GM19025 (cell line): Measurements from ENCODE around the gene ANKRD34A.

Experiments
- ATAC-seq: cut with Tn5 transposase; IDR thresholded peaks from one replicate; pipeline ENCODE4 v1.9.1; 2021; ENCODE audit warnings: mild to moderate bottlenecking, low read depth, moderate library complexity; ENCODE audit not compliant: unreplicated experiment

The ANKRD34A gene

GRCh38 chr1:145991735-145992412, 27.5 kb upstream of the ANKRD34A start:
- ATAC-seq: no peak

GRCh38 chr1:145990249-145990855, 26.0 kb upstream of the ANKRD34A start:
- no peak for ATAC-seq

GRCh38 chr1:145988773-145989172, 24.4 kb upstream of the ANKRD34A start:
- no peak for ATAC-seq

GRCh38 chr1:145987926-145988325, 23.6 kb upstream of the ANKRD34A start:
- no peak for ATAC-seq

- ATAC-seq: no peak
Observed at GRCh38 chr1:145986551-145986950, 22.2 kb upstream of the ANKRD34A start.

- ATAC-seq: no peak
Observed at GRCh38 chr1:145985502-145986439, 21.4 kb upstream of the ANKRD34A start.

- no peak for ATAC-seq
Observed at GRCh38 chr1:145985129-145985501, 20.7 kb upstream of the ANKRD34A start.

GRCh38 chr1:145983960-145984830, 19.8 kb upstream of the ANKRD34A start:
- no peak for ATAC-seq

GRCh38 chr1:145983206-145983675, 18.9 kb upstream of the ANKRD34A start:
- no peak for ATAC-seq

- ATAC-seq: no peak
Observed at GRCh38 chr1:145982010-145982723, 17.8 kb upstream of the ANKRD34A start.

- ATAC-seq: no peak
Observed at GRCh38 chr1:145980457-145980994, 16.2 kb upstream of the ANKRD34A start.

- peak; percentile 34 for ATAC-seq
Observed at GRCh38 chr1:145979746-145980456, 15.5 kb upstream of the ANKRD34A start.

GRCh38 chr1:145978854-145979745, 14.7 kb upstream of the ANKRD34A start:
- peak; percentile 83 for ATAC-seq

- ATAC-seq: no peak
Observed at GRCh38 chr1:145978471-145978853, 14.1 kb upstream of the ANKRD34A start.

- no peak for ATAC-seq
Observed at GRCh38 chr1:145977486-145978470, 13.4 kb upstream of the ANKRD34A start.

GRCh38 chr1:145977016-145977415, 12.6 kb upstream of the ANKRD34A start:
- ATAC-seq: no peak

GRCh38 chr1:145975216-145975615, 10.8 kb upstream of the ANKRD34A start:
- ATAC-seq: no peak
